Peyer's patch (tissue), 4 donors: ENCODE measurements around the gene DPH7. TPM values are rescaled to one million over a fixed set of nuclear protein-coding genes. Genes with fewer than 3 reads are reported as not detected.

Experiments
- DNase-seq, 3 donors: peaks; one replicate each; pipeline ENCODE4 v3.0.0-alpha.2; 2017 to 2019
- H3K27ac ChIP-seq, 4 donors: fragments of 200-600 bp; sonication (generic); one replicate each; pipeline ENCODE4 v1.5.1; 2016 to 2019
- H3K27me3 ChIP-seq, 2 donors: fragments of 200-600 bp; sonication (generic); one replicate each; pipeline ENCODE4 v1.5.1; 2019
- H3K36me3 ChIP-seq, 3 donors: fragments of 200-600 bp; sonication (generic); one replicate each; pipeline ENCODE4 v1.5.1; 2016 to 2019
- H3K4me1 ChIP-seq, 4 donors: fragments of 200-600 bp; sonication (generic); one replicate each; pipeline ENCODE4 v1.5.1; 2016 to 2019
- H3K4me3 ChIP-seq, 4 donors: fragments of 200-600 bp; sonication (generic); 1 replicate in 3 of 4; 2 replicates in 1 of 4; pipeline ENCODE4 v1.5.1; 2016 to 2019; ENCODE audit warnings: mild to moderate bottlenecking in 1 of 4
- H3K9me3 ChIP-seq, 4 donors: fragments of 200-600 bp; sonication (generic); one replicate each; pipeline ENCODE4 v1.5.1; 2016 to 2019; ENCODE audit warnings: mild to moderate bottlenecking in 1 of 4
- CTCF ChIP-seq, 6 experiments: fragments of 450-650 bp in 4 of 6; fragments of 200-600 bp in 2 of 6; sonication (generic) in 1 of 6; IDR thresholded peaks; one replicate each; pipeline ENCODE4 v1.5.1; 2017 to 2019; ENCODE audit warnings: antibody characterized with exemption in 6 of 6, mild to moderate bottlenecking in 3 of 6, moderate library complexity in 1 of 6
- POLR2A ChIP-seq, 2 donors: fragments of 450-650 bp; IDR thresholded peaks; one replicate each; pipeline ENCODE4 v1.5.1; 2017; ENCODE audit warnings: antibody characterized with exemption in 2 of 2, mild to moderate bottlenecking in 2 of 2, moderate library complexity in 2 of 2
- total RNA-seq, 4 donors: library from RNA; depleted of rRNA; stranded (reverse); fragments of >200 nt; gene quantifications; one replicate each; pipeline ENCODE4 v1.1.0, GENCODE V29; 2016

The DPH7 gene
- total RNA-seq, 4 donors from 2014 or later, result 21.9 to 52.5 (median 44.5) TPM

GRCh38 chr9:137614631-137615386, 36.1 kb upstream of the DPH7 start:
- Histone ChIP-seq H3K9me3 (no peaks in the 10 kb centered on the region), H3K4me3 (no peak overlapping the region), H3K36me3 (peaks cover 0 to 33% (median 0%) of the 10 kb centered on the region in 3 donors), H3K27ac (no peak overlapping the region), H3K4me1 (peaks cover 7 to 51% (median 17%) of the 10 kb centered on the region in 4 donors), H3K27me3 (no peaks in the 10 kb centered on the region)
- DNase-seq, result peak in 1 of 3 donors; percentile 44
- TF ChIP-seq POLR2A (IDR thresholded peaks at IDR 0.05), result no peak

GRCh38 chr9:137613738-137614523, 35.2 kb upstream of the DPH7 start:
- Histone ChIP-seq H3K36me3 (peaks cover 0 to 40% (median 0%) of the 10 kb centered on the region in 3 donors), H3K4me3 (no peak overlapping the region), H3K9me3 (no peaks in the 10 kb centered on the region), H3K27ac (peak overlapping the region in 2 of 4 donors; percentile 94 to 96), H3K27me3 (no peaks in the 10 kb centered on the region), H3K4me1 (peaks cover 7 to 50% (median 17%) of the 10 kb centered on the region in 4 donors)
- no peak for TF ChIP-seq CTCF (IDR thresholded peaks at IDR 0.05)
- no peak for TF ChIP-seq POLR2A (IDR thresholded peaks at IDR 0.05)
- DNase-seq, result peak in 1 of 3 donors; percentile 52

GRCh38 chr9:137613259-137613658, 34.5 kb upstream of the DPH7 start:
- Histone ChIP-seq H3K9me3 (no peaks in the 10 kb centered on the region), H3K27me3 (no peaks in the 10 kb centered on the region), H3K27ac (peak overlapping the region in 3 of 4 donors; percentile 85 to 96 (median 94)), H3K4me3 (peak overlapping the region in 1 of 4 donors; percentile 25), H3K36me3 (peaks cover 0 to 41% (median 0%) of the 10 kb centered on the region in 3 donors), H3K4me1 (peaks cover 7 to 54% (median 17%) of the 10 kb centered on the region in 4 donors)
- no peak for DNase-seq
- TF ChIP-seq POLR2A (IDR thresholded peaks at IDR 0.05) (no peak), CTCF (IDR thresholded peaks at IDR 0.05) (no peak)

- TF ChIP-seq POLR2A (IDR thresholded peaks at IDR 0.05) (no peak), CTCF (IDR thresholded peaks at IDR 0.05) (no peak)
- Histone ChIP-seq H3K36me3 (peaks cover 0 to 41% (median 0%) of the 10 kb centered on the region in 3 donors), H3K4me3 (peak overlapping the region in 2 of 4 donors; percentile 25 to 30), H3K9me3 (no peaks in the 10 kb centered on the region), H3K27me3 (no peaks in the 10 kb centered on the region), H3K27ac (peak overlapping the region in 3 of 4 donors; percentile 85 to 96 (median 94)), H3K4me1 (peaks cover 2 to 54% (median 15%) of the 10 kb centered on the region in 4 donors)
- DNase-seq, result no peak
Measured at GRCh38 chr9:137612741-137613142, 34.0 kb upstream of the DPH7 start.

- Histone ChIP-seq H3K36me3 (peaks cover 0 to 41% (median 0%) of the 10 kb centered on the region in 3 donors), H3K9me3 (no peaks in the 10 kb centered on the region), H3K4me3 (peak overlapping the region in 2 of 4 donors; percentile 30), H3K27ac (peak overlapping the region in 3 of 4 donors; percentile 85 to 96 (median 94)), H3K27me3 (no peaks in the 10 kb centered on the region), H3K4me1 (peaks cover 7 to 54% (median 14%) of the 10 kb centered on the region in 4 donors)
- TF ChIP-seq POLR2A (IDR thresholded peaks at IDR 0.05), result peak; percentile 73 to 90
- TF ChIP-seq CTCF (IDR thresholded peaks at IDR 0.05), result no peak
- DNase-seq, result peak in 2 of 3 donors; percentile 93 to 94
Measured at GRCh38 chr9:137611623-137612609, 33.2 kb upstream of the DPH7 start.
